Right atrium auricular region (tissue), 2 donors: Measurements from ENCODE around the gene FAM240A. TPM values are rescaled to one million over a fixed set of nuclear protein-coding genes. Genes with fewer than 3 reads are reported as not detected.

ENCODE experiments used
- DNase-seq: peaks from one replicate; pipeline ENCODE4 v3.0.0-alpha.2; 2019; ENCODE audit warnings: low spot score
- H3K27ac ChIP-seq, 2 donors: fragments of 200-600 bp; sonication (generic); 1 replicate in 1 of 2; 2 replicates in 1 of 2; pipeline ENCODE4 v1.5.1; 2016 to 2019
- H3K27me3 ChIP-seq, 2 donors: fragments of 200-600 bp; sonication (generic); one replicate each; pipeline versions ENCODE4 v1.5.1 to v1.6.0; 2017 to 2019
- H3K36me3 ChIP-seq: fragments of 200-600 bp; sonication (generic); one replicate; pipeline ENCODE4 v1.5.1; 2016
- H3K4me1 ChIP-seq, 2 donors: fragments of 200-600 bp; sonication (generic); one replicate each; pipeline versions ENCODE4 v1.5.1 to v1.6.0; 2017 to 2019
- H3K4me3 ChIP-seq, 2 donors: fragments of 200-600 bp; sonication (generic); 1 replicate in 1 of 2; 2 replicates in 1 of 2; pipeline ENCODE4 v1.5.1; 2017 to 2019; ENCODE audit warnings: mild to moderate bottlenecking in 1 of 2, moderate library complexity in 1 of 2
- H3K9me3 ChIP-seq, 2 donors: fragments of 200-600 bp; sonication (generic); one replicate each; pipeline ENCODE4 v1.5.1; 2019
- total RNA-seq, 2 donors: library from RNA; depleted of rRNA; stranded (reverse); fragments of >200 nt; gene quantifications; one replicate each; pipeline ENCODE4 v1.1.0, GENCODE V29; 2016
- TF ChIP-seq, protein P1 (sequence below), 2 donors: fragments of 200-600 bp; sonication (generic); IDR thresholded peaks; one replicate each; pipeline ENCODE4 v1.5.1; 2019; ENCODE audit warnings: antibody characterized with exemption in 2 of 2

Gene FAM240A
- total RNA-seq, 2 donors from 2014 or later: not detected

DNA sequence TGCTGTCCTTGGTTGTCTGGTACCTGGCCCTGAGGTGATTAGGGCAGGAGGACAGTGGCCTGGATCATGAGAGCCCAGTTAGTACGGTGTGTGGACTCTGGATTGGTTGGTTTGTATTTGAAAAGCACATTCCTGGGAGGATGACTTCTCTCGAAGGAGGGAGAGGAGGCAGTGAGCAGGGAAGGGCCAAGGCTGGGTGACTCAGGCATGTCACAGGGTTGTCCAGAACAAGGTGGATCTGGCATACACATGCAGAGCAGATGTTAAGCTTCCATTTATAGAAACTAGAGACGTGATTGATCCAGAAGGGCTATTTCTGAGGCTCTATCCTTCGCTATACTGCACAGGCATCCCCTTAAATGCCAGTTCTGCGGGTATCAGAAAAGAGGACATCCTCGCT, 34.4 kb downstream of the FAM240A start:
- Histone ChIP-seq H3K27ac (no peak overlapping the region), H3K4me1 (no peaks in the 10 kb centered on the region), H3K36me3 (no peaks in the 10 kb centered on the region), H3K9me3 (no peaks in the 10 kb centered on the region), H3K4me3 (no peak overlapping the region), H3K27me3 (no peaks in the 10 kb centered on the region)
- no peak for DNase-seq
- TF ChIP-seq, protein P1, sequence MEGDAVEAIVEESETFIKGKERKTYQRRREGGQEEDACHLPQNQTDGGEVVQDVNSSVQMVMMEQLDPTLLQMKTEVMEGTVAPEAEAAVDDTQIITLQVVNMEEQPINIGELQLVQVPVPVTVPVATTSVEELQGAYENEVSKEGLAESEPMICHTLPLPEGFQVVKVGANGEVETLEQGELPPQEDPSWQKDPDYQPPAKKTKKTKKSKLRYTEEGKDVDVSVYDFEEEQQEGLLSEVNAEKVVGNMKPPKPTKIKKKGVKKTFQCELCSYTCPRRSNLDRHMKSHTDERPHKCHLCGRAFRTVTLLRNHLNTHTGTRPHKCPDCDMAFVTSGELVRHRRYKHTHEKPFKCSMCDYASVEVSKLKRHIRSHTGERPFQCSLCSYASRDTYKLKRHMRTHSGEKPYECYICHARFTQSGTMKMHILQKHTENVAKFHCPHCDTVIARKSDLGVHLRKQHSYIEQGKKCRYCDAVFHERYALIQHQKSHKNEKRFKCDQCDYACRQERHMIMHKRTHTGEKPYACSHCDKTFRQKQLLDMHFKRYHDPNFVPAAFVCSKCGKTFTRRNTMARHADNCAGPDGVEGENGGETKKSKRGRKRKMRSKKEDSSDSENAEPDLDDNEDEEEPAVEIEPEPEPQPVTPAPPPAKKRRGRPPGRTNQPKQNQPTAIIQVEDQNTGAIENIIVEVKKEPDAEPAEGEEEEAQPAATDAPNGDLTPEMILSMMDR (IDR thresholded peaks at IDR 0.05): no peak

DNA sequence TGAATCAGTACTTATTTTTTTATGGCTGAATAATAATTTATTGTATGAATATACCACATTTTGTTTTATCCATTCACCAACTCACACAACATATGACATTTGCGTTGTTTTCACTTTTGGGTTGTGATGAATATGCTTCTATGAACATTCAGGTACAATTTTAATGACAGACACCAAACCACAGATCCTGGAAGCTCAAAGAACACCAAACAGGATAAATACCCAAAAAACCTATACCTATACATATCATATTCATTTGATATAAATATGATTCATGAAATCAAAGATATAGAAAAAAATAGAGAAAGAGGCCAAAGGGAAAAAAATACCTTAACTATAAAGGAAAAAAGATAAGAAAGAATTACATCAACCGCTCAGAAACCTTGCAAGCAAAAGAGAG, 35.8 kb downstream of the FAM240A start:
- Histone ChIP-seq H3K27me3 (no peaks in the 10 kb centered on the region), H3K27ac (no peak overlapping the region), H3K36me3 (no peaks in the 10 kb centered on the region), H3K4me3 (no peak overlapping the region), H3K9me3 (no peaks in the 10 kb centered on the region), H3K4me1 (no peaks in the 10 kb centered on the region)
- TF ChIP-seq, protein P1 (IDR thresholded peaks at IDR 0.05): no peak
- DNase-seq: no peak

DNA sequence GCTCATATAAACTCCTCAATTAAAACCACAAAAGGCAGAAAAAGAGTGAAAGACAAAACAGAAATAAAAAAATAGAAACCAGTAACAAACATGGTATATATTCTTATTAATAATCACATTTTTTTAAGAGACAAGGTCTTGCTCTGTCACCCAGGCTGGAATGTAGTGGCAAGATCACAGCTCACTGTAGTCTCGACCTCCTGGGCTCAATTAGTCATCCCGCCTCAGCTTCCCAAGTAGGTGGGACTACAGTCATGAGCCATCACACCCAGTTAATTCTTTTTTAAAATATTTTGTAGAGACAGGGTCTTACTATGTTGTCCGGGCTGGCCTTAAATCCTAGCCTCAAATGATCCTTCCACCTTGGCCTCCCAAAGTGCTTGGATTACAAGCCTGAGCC, 37.1 kb downstream of the FAM240A start:
- H3K4me1 ChIP-seq: no peaks in the 10 kb centered on the region
- DNase-seq: peak; percentile 26
- no peaks in the 10 kb centered on the region for H3K9me3 ChIP-seq
- H3K27me3 ChIP-seq: no peaks in the 10 kb centered on the region
- H3K27ac ChIP-seq: no peak overlapping the region
- TF ChIP-seq, protein P1 (IDR thresholded peaks at IDR 0.05): no peak
- no peaks in the 10 kb centered on the region for H3K36me3 ChIP-seq
- no peak overlapping the region for H3K4me3 ChIP-seq

DNA sequence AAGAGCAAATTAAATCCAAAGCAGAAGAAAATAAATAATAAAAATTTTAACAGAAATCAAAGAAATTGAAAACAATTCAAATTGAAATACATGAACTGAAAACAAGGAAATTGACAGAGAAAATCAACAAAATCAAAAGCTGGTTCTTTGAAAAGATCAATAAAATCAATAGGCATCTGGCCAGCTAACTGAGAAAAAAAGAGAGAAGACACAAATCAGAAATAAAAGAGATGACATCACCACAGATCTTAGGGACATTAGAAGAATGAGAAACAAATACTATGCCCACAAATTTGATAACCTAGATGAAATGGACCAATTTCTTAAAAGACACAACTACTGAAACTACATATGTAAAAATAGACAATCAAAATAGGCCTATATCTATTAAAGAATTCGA, 38.8 kb downstream of the FAM240A start:
- Histone ChIP-seq H3K9me3 (no peaks in the 10 kb centered on the region), H3K27ac (no peak overlapping the region), H3K27me3 (no peaks in the 10 kb centered on the region), H3K4me1 (no peaks in the 10 kb centered on the region), H3K4me3 (no peak overlapping the region), H3K36me3 (no peaks in the 10 kb centered on the region)
- TF ChIP-seq, protein P1 (IDR thresholded peaks at IDR 0.05): no peak
- no peak for DNase-seq

DNA sequence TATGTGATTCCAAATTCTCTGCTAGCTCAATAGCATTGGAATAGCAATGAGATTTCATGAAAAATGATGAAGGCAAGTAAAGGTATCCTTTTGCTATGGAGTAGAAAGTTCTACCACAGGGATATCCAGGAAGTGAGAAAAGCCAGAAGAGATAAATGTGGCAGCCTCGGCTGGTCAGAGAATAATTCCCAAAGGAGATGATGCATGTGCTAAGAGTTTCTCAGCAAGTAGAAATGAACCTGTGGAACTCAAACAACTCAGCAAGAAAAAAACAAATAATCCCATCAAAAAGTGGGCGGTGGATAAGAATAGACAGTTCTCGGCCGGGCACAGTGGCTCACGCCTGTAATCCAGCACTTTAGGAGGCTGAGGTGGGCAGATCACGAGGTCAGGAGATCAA, 42.9 kb downstream of the FAM240A start:
- Histone ChIP-seq H3K36me3 (no peaks in the 10 kb centered on the region), H3K27me3 (no peaks in the 10 kb centered on the region), H3K4me3 (no peak overlapping the region), H3K27ac (no peak overlapping the region), H3K9me3 (no peaks in the 10 kb centered on the region), H3K4me1 (peaks cover 0 to under 1% of the 10 kb centered on the region in 2 donors)
- DNase-seq: no peak
- TF ChIP-seq, protein P1 (IDR thresholded peaks at IDR 0.05): no peak

DNA sequence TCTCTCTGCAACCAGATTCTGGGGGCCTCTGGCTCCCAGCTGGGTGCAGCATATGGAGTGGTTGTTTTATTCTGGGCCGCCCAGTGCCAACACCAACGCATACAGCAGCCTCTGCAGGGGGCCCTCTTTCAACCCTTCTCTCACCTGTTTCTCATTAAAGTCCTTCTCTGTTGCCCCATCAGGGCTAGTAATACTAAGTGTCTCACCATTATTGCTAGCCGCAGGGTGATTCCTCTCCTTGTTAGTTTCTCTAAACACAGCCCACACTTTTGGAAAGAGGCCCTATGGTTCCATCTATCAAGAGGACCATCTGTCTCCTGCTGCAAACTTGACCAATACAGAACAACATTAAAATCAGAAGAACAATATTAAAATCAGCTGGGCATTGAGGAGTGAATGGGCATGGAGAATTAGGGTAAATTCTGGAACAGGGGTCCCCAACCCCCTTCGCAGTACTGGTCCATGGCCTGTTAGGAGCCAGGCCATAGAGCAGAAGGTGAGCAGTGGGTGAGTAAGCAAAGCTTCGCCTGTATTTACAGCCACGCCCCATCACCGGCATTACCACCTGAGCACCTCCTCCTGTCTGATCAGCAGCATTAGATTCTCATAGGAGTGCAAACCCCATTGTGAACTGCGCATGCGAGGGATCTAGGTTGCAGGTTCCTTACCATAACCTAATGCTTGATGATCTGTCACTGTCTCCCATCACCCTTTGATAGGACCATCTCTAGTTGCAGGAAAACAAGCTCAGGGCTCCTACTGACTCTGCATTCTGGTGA, 44.6 kb downstream of the FAM240A start:
- Histone ChIP-seq H3K4me1 (peaks cover 0 to 9% of the 10 kb centered on the region in 2 donors), H3K27ac (no peak overlapping the region), H3K4me3 (no peak overlapping the region), H3K9me3 (no peaks in the 10 kb centered on the region), H3K36me3 (no peaks in the 10 kb centered on the region), H3K27me3 (no peaks in the 10 kb centered on the region)
- TF ChIP-seq, protein P1 (IDR thresholded peaks at IDR 0.05): no peak
- DNase-seq: no peak
